Pancreas (tissue), 10 donors: ENCODE measurements around the gene ANKRD44. TPM values are rescaled to one million over a fixed set of nuclear protein-coding genes. Genes with fewer than 3 reads are reported as not detected.
A peak's percentile ranks its signal among the peaks of the same experiment; 100 is the strongest.

Source experiments
- ATAC-seq, 4 donors: fragments of 200-7000 bp; cut with Tn5 transposase; one replicate each; pipeline versions ENCODE4 v1.8.0 to v1.9.1; 2020; ENCODE audit warnings: mild to moderate bottlenecking in 4 of 4, moderate library complexity in 4 of 4
- DNase-seq, 6 donors: peaks; one replicate each; pipeline ENCODE4 v3.0.0-alpha.2; 2020
- FAIRE-seq: peaks from 2 replicates; lab custom pipeline; 2012; peaks lifted over from hg19 to GRCh38; lab: Jason Lieb, UNC
- H3K27ac ChIP-seq, 4 donors: fragments of 200-600 bp; sonication (generic); 1 replicate in 3 of 4; 2 replicates in 1 of 4; pipeline versions ENCODE4 v1.5.0 to v1.8.0; 2020
- H3K27me3 ChIP-seq, 4 donors: fragments of 200-600 bp; one replicate each; pipeline ENCODE4 v1.8.0; 2021
- H3K36me3 ChIP-seq, 3 donors: fragments of 200-600 bp; sonication (generic) in 1 of 3; one replicate each; pipeline versions ENCODE4 v1.5.0 to v1.8.0; 2020 to 2021
- H3K4me1 ChIP-seq, 3 donors: fragments of 200-600 bp; one replicate each; pipeline ENCODE4 v1.8.0; 2021
- H3K4me3 ChIP-seq, 4 donors: fragments of 200-600 bp; sonication (generic) in 2 of 4; one replicate each; pipeline versions ENCODE4 v1.5.0 to v1.8.0; 2020 to 2021
- H3K9me3 ChIP-seq, 4 donors: fragments of 200-600 bp; one replicate each; pipeline ENCODE4 v1.8.0; 2021
- WGBS, 2 donors: extraction: QIAGEN DNeasy Blood & Tissue Kit; methylation state at CpG; one replicate each; pipeline ENCODE4 v1.1.7; 2013; 5-methylcytosine and 5-hydroxymethylcytosine counted together
- intact Hi-C, 3 donors: fragments of 100-400 bp; cut with DNase I; formaldehyde crosslinking; loops; one replicate each; pipeline versions ENCODE4 v1.11.1 to v1.14.2; 2022
- polyA plus RNA-seq, 2 donors: library from polyadenylated mRNA; stranded (reverse); fragments of 200-250 nt; gene quantifications; one replicate each; pipeline ENCODE4 v1.2.3, GENCODE V29; 2013
- total RNA-seq, 6 donors: library from RNA; stranded (reverse); fragmentation: NEBNext Ultra II Directional in 4 of 6; extraction: Animal tissue kit (Norgen Biotek cat#: 25700) in 4 of 6; gene quantifications; one replicate each; pipeline versions ENCODE4 v1.2.1 to v1.2.4, GENCODE V29; 2021 to 2023
- TF ChIP-seq, protein P1 (sequence below), 4 donors: fragments of 200-600 bp; sonication (generic) in 3 of 4; IDR thresholded peaks; one replicate each; pipeline versions ENCODE4 v1.5.0 to v1.8.0; 2021; ENCODE audit warnings: antibody characterized with exemption in 4 of 4
- donor health status: healthy with polysubstance abuse.
- donor health status: DM: no; HTN: no; CAD: no; lungs with moderate emphysema.
- donor health status: DM: no; HTN: no; CAD: no.
- donor health status: control.
- donor health status: control.
- donor health status: Bipolar disorder and iron deficiency.
- donor health status: DM: yes; HTN: yes; CAD: no.
- donor health status: DM: no; HTN: no; CAD: no.
- donor health status: DM: no; HTN: no; CAD: no.
- donor health status: DM: yes; HTN: yes; CAD: no.

Gene ANKRD44
- total and polyA plus RNA-seq, 8 donors: 1.9 to 12.5 (median 7.7) TPM

DNA sequence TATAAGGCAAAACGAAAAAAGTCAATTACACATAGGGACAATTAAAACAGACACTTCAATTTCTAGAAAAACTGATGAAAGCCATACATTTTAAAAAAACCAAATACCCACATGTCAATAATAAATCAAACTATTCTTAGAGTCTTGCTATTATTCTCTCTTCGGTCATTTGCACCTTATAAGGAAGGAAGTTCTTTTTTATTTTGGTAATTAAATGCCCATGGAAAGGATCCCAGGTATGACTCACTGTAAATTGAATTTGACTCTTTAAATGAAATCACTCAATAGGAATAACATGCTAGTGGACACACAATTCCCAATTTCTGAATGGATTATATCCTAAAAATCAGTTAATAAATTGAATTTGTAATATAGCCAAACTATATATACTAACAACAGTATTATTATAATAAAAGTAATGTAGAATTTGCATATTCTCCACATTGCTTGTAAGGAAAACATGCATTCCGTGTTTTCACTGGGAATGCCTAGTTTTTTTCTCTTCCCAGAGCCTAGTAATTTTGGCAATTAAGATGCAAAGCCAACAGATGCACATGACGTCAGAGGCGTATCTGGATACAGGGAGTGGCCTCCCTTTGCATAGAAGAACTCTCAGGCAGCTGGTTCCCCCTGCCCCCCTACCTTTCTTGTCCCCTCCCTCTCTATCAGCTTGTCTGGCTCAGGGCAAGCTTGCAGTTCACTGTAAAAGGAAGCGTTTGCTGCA is 230.6 kb downstream of the ANKRD44 start:
- H3K27me3 ChIP-seq: no peaks in the 10 kb centered on the region
- no peaks in the 10 kb centered on the region for H3K36me3 ChIP-seq
- FAIRE-seq: peak; percentile 73
- H3K27ac ChIP-seq: no peak overlapping the region
- H3K4me1 ChIP-seq: peaks cover 0 to 3% (median 0%) of the 10 kb centered on the region in 3 donors
- no peak overlapping the region for H3K4me3 ChIP-seq
- DNase-seq: no peak
- TF ChIP-seq, protein P1, sequence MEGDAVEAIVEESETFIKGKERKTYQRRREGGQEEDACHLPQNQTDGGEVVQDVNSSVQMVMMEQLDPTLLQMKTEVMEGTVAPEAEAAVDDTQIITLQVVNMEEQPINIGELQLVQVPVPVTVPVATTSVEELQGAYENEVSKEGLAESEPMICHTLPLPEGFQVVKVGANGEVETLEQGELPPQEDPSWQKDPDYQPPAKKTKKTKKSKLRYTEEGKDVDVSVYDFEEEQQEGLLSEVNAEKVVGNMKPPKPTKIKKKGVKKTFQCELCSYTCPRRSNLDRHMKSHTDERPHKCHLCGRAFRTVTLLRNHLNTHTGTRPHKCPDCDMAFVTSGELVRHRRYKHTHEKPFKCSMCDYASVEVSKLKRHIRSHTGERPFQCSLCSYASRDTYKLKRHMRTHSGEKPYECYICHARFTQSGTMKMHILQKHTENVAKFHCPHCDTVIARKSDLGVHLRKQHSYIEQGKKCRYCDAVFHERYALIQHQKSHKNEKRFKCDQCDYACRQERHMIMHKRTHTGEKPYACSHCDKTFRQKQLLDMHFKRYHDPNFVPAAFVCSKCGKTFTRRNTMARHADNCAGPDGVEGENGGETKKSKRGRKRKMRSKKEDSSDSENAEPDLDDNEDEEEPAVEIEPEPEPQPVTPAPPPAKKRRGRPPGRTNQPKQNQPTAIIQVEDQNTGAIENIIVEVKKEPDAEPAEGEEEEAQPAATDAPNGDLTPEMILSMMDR (IDR thresholded peaks at IDR 0.05): no peak
- intact Hi-C loops: no loop called here
- 79 to 85% methylated on average over 6 of the region's 6 CpGs for WGBS, 2 donors
- no peak for ATAC-seq
- H3K9me3 ChIP-seq: no peaks in the 10 kb centered on the region

DNA sequence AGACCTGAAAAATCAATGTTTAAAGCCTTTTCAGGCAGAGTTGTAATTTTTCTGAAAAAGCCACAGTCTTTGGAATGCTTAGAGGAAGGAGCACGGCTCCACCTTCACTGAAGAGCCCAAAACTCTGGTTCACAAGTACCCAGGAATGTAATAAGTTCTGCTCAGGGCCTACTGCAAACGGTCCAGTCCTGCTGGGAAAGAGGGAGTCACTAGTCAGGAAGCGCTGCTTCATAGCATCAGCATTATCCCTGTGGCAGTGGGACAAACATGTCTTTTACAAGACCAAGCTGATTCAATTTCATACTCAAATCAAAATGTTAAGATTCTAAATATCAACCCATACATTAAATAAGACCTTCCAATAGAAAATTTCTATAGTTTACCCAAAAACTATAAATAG is 231.2 kb downstream of the ANKRD44 start:
- FAIRE-seq (no peak), DNase-seq (no peak), ATAC-seq (no peak)
- no peak overlapping the region for H3K4me3 ChIP-seq
- no peak overlapping the region for H3K27ac ChIP-seq
- H3K27me3 ChIP-seq: no peaks in the 10 kb centered on the region
- H3K4me1 ChIP-seq: peaks cover 0 to 3% (median 0%) of the 10 kb centered on the region in 3 donors
- H3K9me3 ChIP-seq: no peaks in the 10 kb centered on the region
- intact Hi-C loops: no loop called here
- WGBS, 2 donors: 82 to 93% methylated on average over 3 of the region's 3 CpGs
- TF ChIP-seq, protein P1 (IDR thresholded peaks at IDR 0.05): no peak
- no peaks in the 10 kb centered on the region for H3K36me3 ChIP-seq

DNA sequence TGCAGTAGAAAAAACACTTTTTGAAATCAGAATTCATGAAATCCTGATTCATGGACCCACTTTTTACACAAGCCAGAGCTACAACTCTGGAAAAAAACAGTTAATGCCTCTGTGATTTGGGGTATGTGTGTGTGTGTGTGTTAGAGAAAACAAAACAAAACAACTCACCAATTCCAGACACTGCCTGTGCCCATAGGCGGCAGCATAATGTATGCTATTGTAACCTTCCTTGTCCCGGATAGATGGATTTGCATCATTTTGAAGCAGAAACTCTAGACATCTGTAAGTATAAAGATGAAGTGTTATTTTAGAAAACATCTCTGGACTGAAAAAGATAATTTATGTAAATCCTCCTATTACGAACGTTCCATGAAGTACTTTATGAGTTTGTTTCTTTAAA is 232.0 kb downstream of the ANKRD44 start:
- no peak for FAIRE-seq
- intact Hi-C loops: no loop called here

DNA sequence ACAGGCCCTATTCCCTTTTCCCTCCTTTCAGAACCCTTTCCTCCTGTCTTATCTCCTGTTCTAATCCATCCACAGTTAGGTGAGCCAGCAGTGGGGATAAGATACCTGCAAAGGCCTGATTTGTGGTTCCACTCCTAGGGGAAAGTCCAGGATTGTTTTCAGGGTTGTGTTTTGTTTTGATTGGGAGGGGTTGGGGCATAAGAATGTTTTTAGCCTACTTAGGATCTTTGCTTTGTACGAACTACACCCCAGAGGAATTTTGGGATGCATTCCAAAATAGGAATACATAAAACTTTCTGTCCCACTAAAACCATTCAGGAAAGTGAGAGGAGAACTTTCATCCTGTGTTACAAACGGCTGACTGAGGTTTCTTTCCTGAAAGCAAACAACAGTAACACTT is 233.2 kb downstream of the ANKRD44 start:
- Histone ChIP-seq H3K4me1 (peaks cover 0 to 3% (median 0%) of the 10 kb centered on the region in 3 donors), H3K27ac (no peak overlapping the region), H3K4me3 (no peak overlapping the region), H3K36me3 (no peaks in the 10 kb centered on the region), H3K27me3 (no peaks in the 10 kb centered on the region), H3K9me3 (no peaks in the 10 kb centered on the region)
- FAIRE-seq (no peak), DNase-seq (no peak), ATAC-seq (no peak)
- TF ChIP-seq, protein P1 (IDR thresholded peaks at IDR 0.05): no peak
- intact Hi-C loops: no loop called here
- 61 to 64% methylated on average over 2 of the region's 2 CpGs for WGBS, 2 donors

More for the DNA sequence above, 232.0 kb downstream of the ANKRD44 start:
- Histone ChIP-seq H3K27ac (no peak overlapping the region), H3K4me1 (peaks cover 0 to 3% (median 0%) of the 10 kb centered on the region in 3 donors), H3K9me3 (no peaks in the 10 kb centered on the region), H3K36me3 (no peaks in the 10 kb centered on the region), H3K4me3 (no peak overlapping the region), H3K27me3 (no peaks in the 10 kb centered on the region)
- WGBS, 2 donors: 90 to 94% methylated on average over 4 of the region's 4 CpGs
- no peak for ATAC-seq
- TF ChIP-seq, protein P1 (IDR thresholded peaks at IDR 0.05): no peak
- no peak for DNase-seq

DNA sequence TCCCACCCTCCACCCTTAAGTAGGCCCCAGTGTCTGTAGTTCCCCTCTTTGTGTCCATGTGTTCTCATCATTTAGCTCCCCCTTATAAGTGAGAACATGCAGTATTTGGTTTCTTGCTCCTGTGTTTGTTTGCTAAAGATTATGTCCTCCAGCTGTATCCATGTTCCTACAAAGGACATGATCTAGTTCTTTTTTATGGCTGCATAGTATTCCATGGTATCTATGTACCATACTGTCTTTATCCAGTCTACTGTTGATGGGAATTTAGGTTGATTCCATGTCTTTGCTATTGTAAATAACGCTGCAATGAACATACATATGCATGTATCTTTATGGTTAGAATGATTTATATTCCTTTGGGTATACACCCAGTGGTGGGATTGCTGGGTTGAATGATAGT is 233.9 kb downstream of the ANKRD44 start:
- Histone ChIP-seq H3K9me3 (no peaks in the 10 kb centered on the region), H3K4me3 (no peak overlapping the region), H3K27me3 (no peaks in the 10 kb centered on the region), H3K27ac (no peak overlapping the region), H3K36me3 (no peaks in the 10 kb centered on the region), H3K4me1 (peaks cover 0 to 3% (median 0%) of the 10 kb centered on the region in 3 donors)
- ATAC-seq: no peak
- intact Hi-C loops: no loop called here
- FAIRE-seq: no peak
- 0% methylated on average over 1 of the region's 1 CpG for WGBS, 2 donors
- TF ChIP-seq, protein P1 (IDR thresholded peaks at IDR 0.05): no peak
- no peak for DNase-seq
